SK-N-SH (cell line): ENCODE data around the gene CDCP2. TPM values are rescaled to one million over a fixed set of nuclear protein-coding genes. Genes with fewer than 3 reads are reported as not detected.

Source experiments
- CTCF ChIA-PET: fragments of 300-600, 350-600 bp; formaldehyde crosslinking; extraction: SDS; loops from one replicate; lab custom pipeline; 2021; lab: Yijun Ruan, JAX
- POLR2A ChIA-PET: fragments of 350-600 bp; sonication (Branson Sonifier 250); formaldehyde crosslinking; extraction: SDS; loops from one replicate; lab custom pipeline; 2020; ENCODE audit warnings: antibody characterized with exemption, inconsistent platforms; lab: Yijun Ruan, JAX
- DNase-seq: peaks from one replicate; pipeline ENCODE4 v3.0.0; 2012
- H2AFZ ChIP-seq: fragments of 200-600 bp; sonication (generic); 2 replicates; pipeline ENCODE4 v1.8.1; 2016; ENCODE audit warnings: antibody characterized with exemption, mild to moderate bottlenecking, low read depth
- H3F3A ChIP-seq: fragments of 200-600 bp; sonication (generic); replicated peaks from 2 replicates; pipeline ENCODE3; 2016; ENCODE audit warnings: antibody characterized with exemption, mild to moderate bottlenecking; ENCODE audit not compliant: insufficient read depth
- H3K27ac ChIP-seq, 2 experiments: fragments of 200-500 bp in 1 of 2; fragments of 200-600 bp in 1 of 2; sonication (Bioruptor generic) in 1 of 2; sonication (generic), shearing (Covaris generic) in 1 of 2; 2 replicates each; pipeline versions ENCODE4 v1.5.1 to v1.6.1; 2014 to 2016; ENCODE audit warnings: low read depth in 2 of 2, inconsistent platforms in 1 of 2, low read length in 1 of 2, mild to moderate bottlenecking in 1 of 2, mixed read lengths in 1 of 2
- H3K27me3 ChIP-seq: fragments of 200-600 bp; sonication (generic), shearing (Covaris generic); 2 replicates; pipeline ENCODE4 v1.6.1; 2016; ENCODE audit warnings: mixed run types; ENCODE audit not compliant: insufficient read depth
- H3K36me3 ChIP-seq, 2 experiments: fragments of 200-500 bp in 1 of 2; fragments of 200-600 bp in 1 of 2; sonication (Bioruptor generic) in 1 of 2; sonication (generic) in 1 of 2; replicated peaks in 1 of 2; 2 replicates each; pipeline versions ENCODE3 to v1.5.1; 2014 to 2016; ENCODE audit warnings: low read length in 1 of 2, mild to moderate bottlenecking in 1 of 2; ENCODE audit not compliant: insufficient read depth in 2 of 2, control insufficient read depth in 1 of 2
- H3K4me1 ChIP-seq, 2 experiments: fragments of 200-500 bp in 1 of 2; fragments of 200-600 bp in 1 of 2; sonication (Bioruptor generic) in 1 of 2; sonication (generic), shearing (Covaris generic) in 1 of 2; 2 replicates each; pipeline versions ENCODE4 v1.5.1 to v1.6.1; 2014 to 2016; ENCODE audit warnings: low read depth in 1 of 2, low read length in 1 of 2, mixed run types in 1 of 2; ENCODE audit not compliant: insufficient read depth in 2 of 2, control insufficient read depth in 1 of 2
- H3K4me2 ChIP-seq: fragments of 200-600 bp; sonication (generic), shearing (Covaris generic); 2 replicates; pipeline ENCODE4 v1.6.1; 2017; ENCODE audit warnings: mixed run types
- H3K4me3 ChIP-seq, 2 experiments: fragments of 200-500 bp in 1 of 2; fragments of 200-600 bp in 1 of 2; sonication (Bioruptor generic) in 1 of 2; sonication (generic), shearing (Covaris generic) in 1 of 2; 2 replicates each; pipeline versions ENCODE4 v1.5.1 to v1.8.1; 2014 to 2016; ENCODE audit warnings: low read depth in 2 of 2, inconsistent platforms in 1 of 2, low read length in 1 of 2, mild to moderate bottlenecking in 1 of 2, mixed read lengths in 1 of 2, moderate library complexity in 1 of 2
- H3K79me2 ChIP-seq: fragments of 200-600 bp; sonication (generic); 2 replicates; pipeline ENCODE4 v1.8.1; 2017; ENCODE audit warnings: mild to moderate bottlenecking; ENCODE audit not compliant: insufficient read depth
- H3K9ac ChIP-seq: fragments of 200-600 bp; sonication (generic); 2 replicates; pipeline ENCODE4 v1.6.1; 2017; ENCODE audit warnings: mixed run types
- H3K9me2 ChIP-seq: fragments of 200-600 bp; sonication (generic); 2 replicates; pipeline ENCODE4 v1.6.1; 2017; ENCODE audit warnings: mixed run types
- H3K9me3 ChIP-seq: fragments of 200-600 bp; sonication (generic); 2 replicates; pipeline ENCODE4 v1.6.1; 2017; ENCODE audit warnings: mixed run types, mild to moderate bottlenecking, moderate library complexity
- H4K20me1 ChIP-seq: fragments of 200-600 bp; sonication (generic); 2 replicates; pipeline ENCODE4 v1.6.1; 2017; ENCODE audit warnings: mild to moderate bottlenecking, mixed run types; ENCODE audit not compliant: insufficient read depth
- CTCF ChIP-seq: fragments of 200-600 bp; sonication (generic); IDR thresholded peaks from 2 replicates; pipeline ENCODE4 v1.6.1; 2017; ENCODE audit warnings: antibody characterized with exemption, mild to moderate bottlenecking, moderate library complexity
- EP300 ChIP-seq, 2 experiments: IDR thresholded peaks; 2 replicates each; pipeline versions ENCODE4 v1.4.0 to v1.6.1; 2012; ENCODE audit warnings: borderline replicate concordance in 1 of 2, low read depth in 1 of 2, low read length in 1 of 2
- EZH2phosphoT487 ChIP-seq: fragments of 200-600 bp; sonication (generic); IDR thresholded peaks from 2 replicates; pipeline ENCODE4 v1.6.1; 2017; ENCODE audit warnings: low read depth, mixed run types, mild to moderate bottlenecking, antibody characterized with exemption, moderate library complexity, borderline replicate concordance
- FOSL2 ChIP-seq: IDR thresholded peaks from 2 replicates; pipeline ENCODE4 v1.4.0; 2012; ENCODE audit warnings: low read depth, mild to moderate bottlenecking, moderate library complexity, borderline replicate concordance
- FOXJ3 ChIP-seq: sonication (generic); formaldehyde crosslinking; IDR thresholded peaks from 2 replicates; pipeline ENCODE4 v1.5.1; 2020; ENCODE audit warnings: mild to moderate bottlenecking, missing genetic modification reagents
- FOXM1 ChIP-seq: IDR thresholded peaks from 2 replicates; pipeline ENCODE4 v1.4.0; 2012; ENCODE audit warnings: low read depth, mild to moderate bottlenecking
- GABPA ChIP-seq: IDR thresholded peaks from 2 replicates; pipeline ENCODE4 v1.4.0; 2012; ENCODE audit warnings: low read depth, mild to moderate bottlenecking
- MAX ChIP-seq: IDR thresholded peaks from 2 replicates; pipeline ENCODE4 v1.4.0; 2012; ENCODE audit warnings: low read depth
- MEF2A ChIP-seq: IDR thresholded peaks from 2 replicates; pipeline ENCODE4 v1.4.0; 2012; ENCODE audit warnings: low read depth, borderline replicate concordance
- MXI1 ChIP-seq: IDR thresholded peaks from 2 replicates; pipeline ENCODE4 v1.6.1; 2012; ENCODE audit warnings: mild to moderate bottlenecking, low read depth, low read length, improper control_type of control experiment
- NFIC ChIP-seq: IDR thresholded peaks from 2 replicates; pipeline ENCODE4 v1.4.0; 2012; ENCODE audit warnings: borderline replicate concordance
- PBX3 ChIP-seq: IDR thresholded peaks from 2 replicates; pipeline ENCODE4; 2012
- POLR2AphosphoS5 ChIP-seq: IDR thresholded peaks from 2 replicates; pipeline ENCODE4 v1.6.1; 2012; ENCODE audit warnings: low read depth, low read length
- RAD21 ChIP-seq: IDR thresholded peaks from 2 replicates; pipeline ENCODE4 v1.6.1; 2012; ENCODE audit warnings: mild to moderate bottlenecking, low read length
- RFX5 ChIP-seq: IDR thresholded peaks from 2 replicates; pipeline ENCODE4 v1.6.1; 2012; ENCODE audit warnings: mild to moderate bottlenecking, improper control_type of control experiment, low read length
- SIN3A ChIP-seq: IDR thresholded peaks from 2 replicates; pipeline ENCODE4 v1.6.1; 2012; ENCODE audit warnings: low read depth, mild to moderate bottlenecking, low read length, moderate library complexity, borderline replicate concordance
- TCF12 ChIP-seq: IDR thresholded peaks from 2 replicates; pipeline ENCODE4 v1.4.0; 2012
- YY1 ChIP-seq: IDR thresholded peaks from 2 replicates; pipeline ENCODE4 v1.4.0; 2012; ENCODE audit warnings: low read depth, mild to moderate bottlenecking
- ZBTB33 ChIP-seq: IDR thresholded peaks from 2 replicates; pipeline ENCODE4 v1.4.0; 2012; ENCODE audit warnings: low read depth, borderline replicate concordance
- WGBS: methylation state at CpG from one replicate; pipeline ENCODE4 v1.1.6; 2017; ENCODE audit warnings: low lambda C conversion rate; 5-methylcytosine and 5-hydroxymethylcytosine counted together
- polyA plus RNA-seq, 3 experiments: library from polyadenylated mRNA; depleted of rRNA; stranded (reverse); fragments of >200 nt; gene quantifications; 2 replicates each; pipeline ENCODE4 v1.2.3, GENCODE V29; 2012
- TF ChIP-seq, protein P1 (sequence below): IDR thresholded peaks from 2 replicates; pipeline ENCODE4 v1.6.1; 2012; ENCODE audit warnings: mild to moderate bottlenecking, low read depth, low read length, moderate library complexity

CDCP2 gene
- polyA plus RNA-seq, 1 of the 3 experiments (the other 2 are of a cell fraction): not detected

DNA sequence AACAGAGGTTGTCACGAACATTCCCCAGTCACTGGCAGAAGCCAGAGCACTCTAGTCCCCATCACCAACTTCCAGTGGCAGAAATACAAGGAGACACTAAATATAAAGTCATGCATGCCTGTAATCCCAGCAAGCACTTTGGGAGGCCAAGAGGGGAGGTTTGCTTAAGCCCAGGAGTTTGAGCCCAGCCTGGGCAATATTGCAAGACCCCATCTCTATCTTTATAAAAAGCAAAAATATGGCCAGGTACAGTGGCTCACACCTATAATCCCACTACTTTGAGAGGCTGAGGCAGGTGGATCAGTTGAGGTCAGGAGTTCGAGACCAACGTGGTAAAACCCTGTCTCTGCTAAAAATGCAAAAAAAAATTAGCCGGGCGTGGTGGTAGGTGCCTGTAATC, 40.7 kb upstream of the CDCP2 start:
- Histone ChIP-seq H3K9me2 (no peaks in the 10 kb centered on the region), H3F3A (no peaks in the 10 kb centered on the region), H3K27ac (no peak overlapping the region), H3K27me3 (no peaks in the 10 kb centered on the region), H3K4me1 (no peaks in the 10 kb centered on the region), H3K4me2 (no peak overlapping the region), H3K36me3 (no peaks in the 10 kb centered on the region), H3K9me3 (no peaks in the 10 kb centered on the region), H3K9ac (no peak overlapping the region), H3K4me3 (no peak overlapping the region), H4K20me1 (no peaks in the 10 kb centered on the region), H2AFZ (no peak overlapping the region), H3K79me2 (no peaks in the 10 kb centered on the region)
- ChIA-PET CTCF (no interaction called here), POLR2A (no interaction called here)
- no peak for DNase-seq
- 93% methylated on average over 5 of the region's 5 CpGs for WGBS
- TF ChIP-seq GABPA: no peak
- TF ChIP-seq MEF2A: no peak
- TF ChIP-seq RFX5: no peak
- TF ChIP-seq FOXJ3 (CRISPR knock-in tag): no peak
- TF ChIP-seq PBX3: no peak
- TF ChIP-seq EP300 (IDR thresholded peaks at IDR 0.05; ENCODE audit: borderline replicate concordance in 1 of 2, low read depth in 1 of 2, low read length in 1 of 2): no peak
- TF ChIP-seq EZH2phosphoT487: no peak
- TF ChIP-seq YY1: no peak
- TF ChIP-seq MAX: no peak
- no peak for TF ChIP-seq ZBTB33
- no peak for TF ChIP-seq FOXM1
- no peak for TF ChIP-seq SIN3A
- no peak for TF ChIP-seq NFIC
- TF ChIP-seq, protein P1, sequence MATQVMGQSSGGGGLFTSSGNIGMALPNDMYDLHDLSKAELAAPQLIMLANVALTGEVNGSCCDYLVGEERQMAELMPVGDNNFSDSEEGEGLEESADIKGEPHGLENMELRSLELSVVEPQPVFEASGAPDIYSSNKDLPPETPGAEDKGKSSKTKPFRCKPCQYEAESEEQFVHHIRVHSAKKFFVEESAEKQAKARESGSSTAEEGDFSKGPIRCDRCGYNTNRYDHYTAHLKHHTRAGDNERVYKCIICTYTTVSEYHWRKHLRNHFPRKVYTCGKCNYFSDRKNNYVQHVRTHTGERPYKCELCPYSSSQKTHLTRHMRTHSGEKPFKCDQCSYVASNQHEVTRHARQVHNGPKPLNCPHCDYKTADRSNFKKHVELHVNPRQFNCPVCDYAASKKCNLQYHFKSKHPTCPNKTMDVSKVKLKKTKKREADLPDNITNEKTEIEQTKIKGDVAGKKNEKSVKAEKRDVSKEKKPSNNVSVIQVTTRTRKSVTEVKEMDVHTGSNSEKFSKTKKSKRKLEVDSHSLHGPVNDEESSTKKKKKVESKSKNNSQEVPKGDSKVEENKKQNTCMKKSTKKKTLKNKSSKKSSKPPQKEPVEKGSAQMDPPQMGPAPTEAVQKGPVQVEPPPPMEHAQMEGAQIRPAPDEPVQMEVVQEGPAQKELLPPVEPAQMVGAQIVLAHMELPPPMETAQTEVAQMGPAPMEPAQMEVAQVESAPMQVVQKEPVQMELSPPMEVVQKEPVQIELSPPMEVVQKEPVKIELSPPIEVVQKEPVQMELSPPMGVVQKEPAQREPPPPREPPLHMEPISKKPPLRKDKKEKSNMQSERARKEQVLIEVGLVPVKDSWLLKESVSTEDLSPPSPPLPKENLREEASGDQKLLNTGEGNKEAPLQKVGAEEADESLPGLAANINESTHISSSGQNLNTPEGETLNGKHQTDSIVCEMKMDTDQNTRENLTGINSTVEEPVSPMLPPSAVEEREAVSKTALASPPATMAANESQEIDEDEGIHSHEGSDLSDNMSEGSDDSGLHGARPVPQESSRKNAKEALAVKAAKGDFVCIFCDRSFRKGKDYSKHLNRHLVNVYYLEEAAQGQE: no peak
- no peak for TF ChIP-seq FOSL2
- no peak for TF ChIP-seq RAD21
- no peak for TF ChIP-seq CTCF
- TF ChIP-seq TCF12: no peak
- TF ChIP-seq MXI1: no peak
- no peak for TF ChIP-seq POLR2AphosphoS5
